GM12801 (cell line): ENCODE data around the gene MPC1.

ENCODE experiments used
- TF ChIP-seq, protein P1 (sequence below): IDR thresholded peaks from one replicate; pipeline ENCODE4 v1.5.1; 2011; ENCODE audit warnings: control low read depth; ENCODE audit not compliant: insufficient read length; ENCODE audit errors: extremely low read depth

MPC1 gene

DNA sequence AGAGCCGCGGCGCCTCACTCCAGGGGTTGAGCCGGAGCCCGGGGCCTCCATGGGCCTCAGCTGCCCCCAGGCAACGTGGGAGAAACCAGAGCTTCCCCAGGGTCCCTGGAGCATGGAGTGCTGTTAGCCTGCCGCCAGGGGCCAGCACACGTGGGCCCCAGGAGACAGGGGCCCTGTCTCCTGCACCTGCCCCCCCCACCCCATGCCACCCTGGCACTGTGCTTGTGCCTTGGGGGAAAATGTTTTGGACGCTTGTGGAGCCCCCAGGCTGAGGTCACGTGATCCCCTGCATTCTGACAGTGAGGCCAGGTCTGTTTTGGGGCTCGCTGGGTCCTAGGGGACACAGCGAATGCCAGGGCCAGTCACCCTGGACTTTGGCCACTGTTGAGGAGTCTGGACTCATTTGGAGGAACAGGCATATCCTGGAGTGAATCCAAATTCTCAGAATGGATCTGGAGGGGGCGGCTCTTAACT, 30.2 kb upstream of the MPC1 start:
- TF ChIP-seq, protein P1, sequence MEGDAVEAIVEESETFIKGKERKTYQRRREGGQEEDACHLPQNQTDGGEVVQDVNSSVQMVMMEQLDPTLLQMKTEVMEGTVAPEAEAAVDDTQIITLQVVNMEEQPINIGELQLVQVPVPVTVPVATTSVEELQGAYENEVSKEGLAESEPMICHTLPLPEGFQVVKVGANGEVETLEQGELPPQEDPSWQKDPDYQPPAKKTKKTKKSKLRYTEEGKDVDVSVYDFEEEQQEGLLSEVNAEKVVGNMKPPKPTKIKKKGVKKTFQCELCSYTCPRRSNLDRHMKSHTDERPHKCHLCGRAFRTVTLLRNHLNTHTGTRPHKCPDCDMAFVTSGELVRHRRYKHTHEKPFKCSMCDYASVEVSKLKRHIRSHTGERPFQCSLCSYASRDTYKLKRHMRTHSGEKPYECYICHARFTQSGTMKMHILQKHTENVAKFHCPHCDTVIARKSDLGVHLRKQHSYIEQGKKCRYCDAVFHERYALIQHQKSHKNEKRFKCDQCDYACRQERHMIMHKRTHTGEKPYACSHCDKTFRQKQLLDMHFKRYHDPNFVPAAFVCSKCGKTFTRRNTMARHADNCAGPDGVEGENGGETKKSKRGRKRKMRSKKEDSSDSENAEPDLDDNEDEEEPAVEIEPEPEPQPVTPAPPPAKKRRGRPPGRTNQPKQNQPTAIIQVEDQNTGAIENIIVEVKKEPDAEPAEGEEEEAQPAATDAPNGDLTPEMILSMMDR = no peak

DNA sequence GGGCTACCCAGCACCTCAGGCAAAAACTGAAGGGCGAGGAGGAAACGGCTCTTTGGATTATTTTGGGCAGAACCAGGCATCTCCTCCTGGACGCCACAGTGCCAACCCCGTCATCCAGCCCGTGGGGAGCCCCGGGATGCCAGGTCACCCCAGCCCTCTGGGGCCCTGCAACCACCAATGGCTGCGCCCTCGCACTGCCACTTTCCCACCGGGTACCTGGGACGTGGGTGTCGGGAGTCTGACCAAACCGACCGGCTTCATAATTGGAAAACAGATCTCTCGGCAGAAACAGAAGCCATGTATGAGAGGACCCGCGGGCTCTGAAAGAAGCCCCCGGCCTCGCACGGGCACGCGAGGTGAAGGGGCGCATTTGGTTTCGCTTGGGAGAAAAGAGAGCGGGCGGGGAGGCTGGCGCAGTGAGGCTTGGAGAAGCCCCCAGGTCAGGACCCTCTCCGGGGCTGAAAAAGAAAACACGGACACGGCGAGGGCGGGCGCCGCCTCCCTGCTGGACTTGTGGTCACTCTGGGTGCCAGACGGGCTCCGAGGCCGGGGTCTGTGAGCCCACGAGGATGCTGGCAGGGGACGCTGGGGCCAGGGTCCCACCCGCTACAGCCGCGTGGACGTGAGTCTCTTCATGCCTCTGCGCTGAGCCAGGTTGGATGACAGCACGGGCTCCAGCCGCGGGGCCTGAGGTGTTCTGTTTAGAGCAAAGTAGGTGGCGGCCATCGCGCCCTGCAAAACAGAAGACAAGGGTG, 29.6 kb upstream of the MPC1 start:
- TF ChIP-seq, protein P1 = no peak

DNA sequence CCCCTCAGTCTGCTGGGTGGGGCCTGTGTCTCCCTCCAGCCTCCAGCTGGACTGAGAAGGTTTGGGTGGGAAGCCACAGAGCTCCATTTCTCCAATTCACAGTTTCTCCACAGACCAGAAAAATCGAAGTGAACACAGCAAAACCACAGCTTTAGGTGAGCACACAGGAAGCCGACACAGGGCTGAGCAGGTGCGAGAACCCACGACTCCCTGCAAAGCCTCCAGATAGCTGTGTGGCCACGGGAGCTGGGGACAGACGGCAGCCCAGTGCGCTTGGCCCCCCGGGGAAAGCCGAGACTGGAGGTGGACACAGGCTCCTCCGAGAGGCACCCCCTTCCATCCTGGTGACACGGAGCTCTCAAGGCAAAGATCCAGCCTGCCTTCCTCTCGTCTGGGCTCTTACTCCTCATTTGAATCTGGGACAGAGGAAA, 29.0 kb upstream of the MPC1 start:
- TF ChIP-seq, protein P1 = no peak

DNA sequence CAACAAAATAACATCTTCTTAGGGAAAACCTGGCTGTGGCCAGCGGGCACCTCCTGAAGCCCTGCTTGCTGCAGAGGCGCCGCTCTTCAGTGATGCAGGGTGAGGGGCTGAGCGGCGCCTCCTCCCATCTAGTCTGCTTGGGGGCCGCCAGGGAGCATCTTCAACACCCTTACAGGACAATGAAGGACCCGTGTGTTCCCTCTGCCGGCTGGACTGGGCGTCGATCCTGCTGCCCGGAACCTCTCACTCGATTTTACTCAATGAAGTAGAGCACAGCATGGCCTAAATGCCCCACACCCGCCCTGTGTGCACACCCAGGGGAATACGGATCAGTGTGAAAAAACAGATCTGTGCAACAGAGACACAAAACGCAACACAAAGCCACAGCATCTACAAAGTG, 28.5 kb upstream of the MPC1 start:
- TF ChIP-seq, protein P1 = no peak

DNA sequence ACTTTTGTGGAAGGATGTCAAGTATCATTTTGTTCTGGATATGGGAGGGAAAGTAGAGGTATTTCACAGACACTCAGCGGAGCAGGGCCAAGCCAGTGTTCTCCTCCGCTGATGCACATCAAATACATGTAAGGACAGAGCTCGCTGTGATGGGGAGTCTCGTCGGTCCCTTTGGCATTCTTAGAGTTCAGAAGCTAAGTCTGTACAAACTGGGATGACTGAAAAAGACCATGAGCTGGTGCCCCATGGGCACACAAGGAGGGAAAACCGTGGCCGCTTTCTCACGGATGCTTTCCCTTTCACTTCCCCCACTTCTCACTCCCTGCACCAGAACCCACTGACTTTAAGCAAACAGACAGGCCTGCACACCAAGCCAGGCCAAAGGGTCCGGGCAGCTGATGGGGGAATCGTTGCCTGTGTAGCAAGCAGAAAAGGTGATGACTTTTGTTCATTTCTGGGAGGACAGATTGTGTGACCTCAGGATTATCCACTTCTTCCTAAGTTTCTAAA, 27.7 kb upstream of the MPC1 start:
- TF ChIP-seq, protein P1 = no peak

DNA sequence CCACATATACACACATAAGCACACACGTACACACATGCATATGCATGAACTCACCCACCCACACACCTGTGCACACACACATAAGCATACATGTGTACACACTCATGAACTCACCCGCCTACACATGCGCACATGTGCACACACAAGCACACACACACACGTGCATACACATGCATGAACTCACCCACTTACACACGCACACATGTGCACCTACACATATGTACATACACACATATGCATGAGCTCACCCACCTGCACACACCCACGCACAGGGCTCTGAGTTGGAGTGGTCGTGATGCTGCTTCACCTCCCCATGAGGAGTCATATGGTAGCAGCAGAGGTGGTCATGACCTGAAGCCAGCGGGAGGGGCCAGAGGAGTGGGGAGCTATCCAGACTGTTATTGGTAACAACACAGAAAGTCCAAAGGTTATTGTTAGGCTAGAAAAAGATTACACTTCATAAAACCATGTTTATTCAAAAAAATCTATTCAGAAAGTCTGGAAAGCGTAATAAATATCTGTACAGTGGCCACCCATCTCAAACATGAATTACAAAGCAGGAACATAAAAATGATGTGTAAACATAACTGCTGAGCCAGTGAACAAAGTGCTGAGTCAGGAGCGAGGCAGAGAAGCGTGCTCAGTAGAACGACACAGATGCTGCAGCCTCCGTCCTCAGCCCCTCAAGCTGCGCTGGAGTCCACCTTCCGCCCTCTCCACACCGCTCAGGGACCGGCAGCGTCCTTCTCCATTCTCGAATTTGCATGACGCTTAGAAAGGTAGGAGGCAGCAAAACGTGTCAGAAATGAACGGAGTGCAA, 26.4 kb upstream of the MPC1 start:
- TF ChIP-seq, protein P1 = no peak

DNA sequence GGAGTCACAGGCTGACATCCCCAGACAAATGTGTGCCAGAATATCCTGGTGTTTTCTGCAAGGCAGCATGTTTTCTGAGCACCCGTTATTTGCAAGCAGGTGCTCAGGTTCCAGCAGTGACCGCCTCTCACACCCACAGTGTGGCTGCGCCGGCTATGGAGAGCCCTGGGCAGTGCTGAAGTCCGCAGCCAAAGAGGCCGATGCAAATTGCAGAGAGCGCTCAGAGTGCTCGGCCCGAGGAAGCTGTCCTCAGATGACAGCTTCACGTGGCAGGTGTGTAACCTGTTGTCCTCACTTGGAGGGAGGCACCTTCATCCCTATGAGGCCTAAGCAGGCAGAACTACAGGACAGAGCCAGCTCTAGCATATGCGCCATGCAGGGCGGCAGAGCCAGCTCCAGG, 23.5 kb upstream of the MPC1 start:
- TF ChIP-seq, protein P1 = no peak
